Heart right ventricle (tissue), 16 donors: ENCODE measurements around the gene IQSEC2. TPM values are rescaled to one million over a fixed set of nuclear protein-coding genes. Genes with fewer than 3 reads are reported as not detected.
A peak's percentile ranks its signal among the peaks of the same experiment; 100 is the strongest.

Experiments
- ATAC-seq, 8 donors: fragments of 200-7000 bp; cut with Tn5 transposase; one replicate each; pipeline ENCODE4 v1.9.1; 2020; ENCODE audit warnings: mild to moderate bottlenecking in 8 of 8, moderate library complexity in 8 of 8, moderate number of reproducible peaks in 1 of 8
- DNase-seq, 2 donors: peaks; one replicate each; pipeline ENCODE4 v3.0.0-alpha.2; 2020
- H3K27ac ChIP-seq, 10 donors: fragments of 200-600 bp; sonication (generic) in 2 of 10; one replicate each; pipeline versions ENCODE4 v1.5.0 to v1.8.0; 2020 to 2022; ENCODE audit warnings: mild to moderate bottlenecking in 3 of 10
- H3K27me3 ChIP-seq, 7 donors: fragments of 200-600 bp; one replicate each; pipeline ENCODE4 v1.8.0; 2021 to 2022; ENCODE audit warnings: mild to moderate bottlenecking in 2 of 7
- H3K36me3 ChIP-seq, 9 donors: fragments of 200-600 bp; sonication (generic) in 1 of 9; one replicate each; pipeline versions ENCODE4 v1.5.0 to v1.8.0; 2020 to 2022; ENCODE audit warnings: mild to moderate bottlenecking in 2 of 9
- H3K4me1 ChIP-seq, 9 donors: fragments of 200-600 bp; sonication (generic) in 1 of 9; one replicate each; pipeline versions ENCODE4 v1.5.0 to v1.8.0; 2020 to 2022; ENCODE audit warnings: mild to moderate bottlenecking in 4 of 9
- H3K4me3 ChIP-seq, 10 donors: fragments of 200-600 bp; sonication (generic) in 2 of 10; one replicate each; pipeline versions ENCODE4 v1.5.0 to v1.8.0; 2020 to 2022; ENCODE audit warnings: mild to moderate bottlenecking in 7 of 10, moderate library complexity in 2 of 10
- H3K9me3 ChIP-seq, 11 donors: fragments of 200-600 bp in 10 of 11; sonication (generic) in 2 of 11; one replicate each; pipeline versions ENCODE4 v1.5.0 to v1.8.0; 2013 to 2022; ENCODE audit warnings: mild to moderate bottlenecking in 2 of 11, control low read depth in 1 of 11, moderate library complexity in 1 of 11
- CTCF ChIP-seq, 9 donors: fragments of 200-600 bp; sonication (generic) in 2 of 9; IDR thresholded peaks; one replicate each; pipeline versions ENCODE4 v1.5.0 to v1.8.0; 2021 to 2022; ENCODE audit warnings: antibody characterized with exemption in 9 of 9, mild to moderate bottlenecking in 5 of 9, moderate library complexity in 1 of 9
- WGBS, 2 donors: extraction: QIAGEN DNeasy Blood & Tissue Kit; methylation state at CpG; one replicate each; pipeline ENCODE4 v1.1.7; 2013; ENCODE audit warnings: inconsistent platforms in 1 of 2; 5-methylcytosine and 5-hydroxymethylcytosine counted together
- intact Hi-C, 10 donors: fragments of 100-400 bp; cut with DNase I; formaldehyde crosslinking; loops; one replicate each; pipeline versions ENCODE4 v1.11.1 to v1.14.2; 2022
- polyA plus RNA-seq, 2 donors: library from polyadenylated mRNA; stranded (reverse); fragments of 200-250 nt; gene quantifications; one replicate each; pipeline ENCODE4 v1.2.3, GENCODE V29; 2013
- total RNA-seq, 10 donors: library from RNA; stranded (reverse); fragmentation: NEBNext Ultra II Directional in 3 of 10; extraction: Animal tissue kit (Norgen Biotek cat#: 25700) in 3 of 10; gene quantifications; one replicate each; pipeline versions ENCODE4 v1.2.1 to v1.2.4, GENCODE V29; 2021 to 2023
- donor health status: Arrhythmogenic right ventricular cardiomyopathy.
- donor health status: ischemic (EF 13 %, LVEDD 7.1; RV severe dilation, severe dysfunction).
- donor health status: healthy with polysubstance abuse.
- donor health status: DM: no; HTN: yes; CAD: no.
- donor health status: DM: no; HTN: no; CAD: no.
- donor health status: ischemic (EF 25% LVEDD 6.9; RV normal size, moderate dysfunction).
- donor health status: ischemic (EF 25% LVEDD 5.7; RV mildly dilated, moderate dysfunction).
- donor health status: healthy.
- donor health status: DM: yes; HTN: yes; CAD: no.
- donor health status: Ischemic cardiomyopathy.
- donor health status: ischemic (EF 35%, LVEDD 5.7; RV mildly dilated, moderate dysfunction).
- donor health status: nonischemic (EF 11% LVEDD 7.7; RV severe dilation, severe dysfunction).
- donor health status: DM: yes; HTN: yes; CAD: no.
- donor health status: PGD.
- donor health status: ischemic (EF 29% LVEDD 5.4; RV normal size, mild dysfunction).
- donor health status: nonischemic (EF 23%, LVEDD 6.1; RV moderate dilation, normal function).

The IQSEC2 gene
- total and polyA plus RNA-seq, 12 donors, result 7.9 to 19.4 (median 10.7) TPM

GRCh38 chrX:53309837-53310236, 28.5 kb upstream of the IQSEC2 start:
- ATAC-seq, result no peak
- intact Hi-C loops, result loop anchor here in 4 of 10 donors (5.0 to 10.0 kb wide), 4 partner anchors 125 to 172 kb away; partner anchors contain the start of gene HSD17B10 (in 2 of the 4)
- no peak for TF ChIP-seq CTCF (IDR thresholded peaks at IDR 0.05)
- H3K9me3 ChIP-seq, result no peaks in the 10 kb centered on the region
- H3K36me3 ChIP-seq, result no peaks in the 10 kb centered on the region
- no peak overlapping the region for H3K27ac ChIP-seq
- H3K27me3 ChIP-seq, result peaks cover 0 to 78% (median 0%) of the 10 kb centered on the region in 7 donors
- H3K4me1 ChIP-seq, result peaks cover 0 to 14% (median 0%) of the 10 kb centered on the region in 9 donors
- no peak for DNase-seq
- no peak overlapping the region for H3K4me3 ChIP-seq
- WGBS, 2 donors, result 81 to 82% methylated on average over 7 of the region's 7 CpGs

- Histone ChIP-seq H3K36me3 (no peaks in the 10 kb centered on the region), H3K27ac (no peak overlapping the region), H3K27me3 (peaks cover 0 to 77% (median 0%) of the 10 kb centered on the region in 7 donors), H3K4me3 (no peak overlapping the region), H3K9me3 (no peaks in the 10 kb centered on the region), H3K4me1 (peaks cover 0 to 13% (median 0%) of the 10 kb centered on the region in 9 donors)
- intact Hi-C loops, result no loop called here
- no peak for TF ChIP-seq CTCF (IDR thresholded peaks at IDR 0.05)
- ATAC-seq (no peak), DNase-seq (no peak)
- 89 to 100% methylated on average over 4 of the region's 4 CpGs for WGBS, 2 donors
Observed at GRCh38 chrX:53308836-53309235, 27.5 kb upstream of the IQSEC2 start.

GRCh38 chrX:53305996-53306937, 24.9 kb upstream of the IQSEC2 start:
- no peak for TF ChIP-seq CTCF (IDR thresholded peaks at IDR 0.05)
- H3K4me3 ChIP-seq, result no peak overlapping the region
- H3K9me3 ChIP-seq, result no peaks in the 10 kb centered on the region
- no peaks in the 10 kb centered on the region for H3K36me3 ChIP-seq
- peak overlapping the region in 3 of 10 donors; percentile 19 to 36 (median 35) for H3K27ac ChIP-seq
- ATAC-seq (peak in 3 of 8 donors; percentile 12 to 47 (median 34)), DNase-seq (no peak)
- no peaks in the 10 kb centered on the region for H3K4me1 ChIP-seq
- intact Hi-C loops, result no loop called here
- H3K27me3 ChIP-seq, result peaks cover 0 to 76% (median 0%) of the 10 kb centered on the region in 7 donors
- 57 to 67% methylated on average over 6 to 9 of the region's 9 CpGs for WGBS, 2 donors

- no peak for TF ChIP-seq CTCF (IDR thresholded peaks at IDR 0.05)
- H3K4me1 ChIP-seq, result no peaks in the 10 kb centered on the region
- H3K27ac ChIP-seq, result no peak overlapping the region
- no peaks in the 10 kb centered on the region for H3K9me3 ChIP-seq
- ATAC-seq (no peak), DNase-seq (no peak)
- intact Hi-C loops, result no loop called here
- H3K36me3 ChIP-seq, result no peaks in the 10 kb centered on the region
- peaks cover 0 to 72% (median 0%) of the 10 kb centered on the region in 7 donors for H3K27me3 ChIP-seq
- no peak overlapping the region for H3K4me3 ChIP-seq
- 89 to 91% methylated on average over 8 of the region's 8 CpGs for WGBS, 2 donors
Observed at GRCh38 chrX:53305219-53305995, 24.0 kb upstream of the IQSEC2 start.
